Loucy (cell line): Measurements from ENCODE around the gene FAAP24.
"Not testable (repeated sequence)": the region's sequence is repeated elsewhere in the genome, so short reads cannot be mapped to it uniquely, and the experiment has no call there.

Experiments
- CTCF ChIP-seq: fragments of 200-600 bp; sonication (generic); conservative IDR thresholded peaks from 2 replicates; pipeline ENCODE4 v1.5.1; 2014; ENCODE audit warnings: mild to moderate bottlenecking, antibody characterized with exemption, low read length
- EZH2phosphoT487 ChIP-seq: fragments of 200-600 bp; IDR thresholded peaks from 2 replicates; pipeline ENCODE4 v1.6.1; 2018; ENCODE audit warnings: antibody characterized with exemption, mild to moderate bottlenecking, moderate library complexity, borderline replicate concordance

GRCh38 chr19:33010891-33011290, 38.8 kb downstream of the FAAP24 start:
- not testable (repeated sequence) for TF ChIP-seq CTCF, EZH2phosphoT487
